BJ (cell line): Measurements from ENCODE around the gene SMARCB1. TPM values are rescaled to one million over a fixed set of nuclear protein-coding genes. Genes with fewer than 3 reads are reported as not detected.

Experiments
- CTCF ChIA-PET: fragments of 350-600 bp; formaldehyde crosslinking; extraction: SDS; loops from one replicate; lab custom pipeline; 2021; ENCODE audit warnings: antibody characterized with exemption, inconsistent platforms; lab: Yijun Ruan, JAX
- POLR2A ChIA-PET: fragments of 300-600 bp; sonication (Branson Sonifier 250); formaldehyde crosslinking; extraction: SDS; loops from one replicate; lab custom pipeline; 2021; ENCODE audit warnings: antibody characterized with exemption; lab: Charles Lee
- DNase-seq: peaks from one replicate; pipeline ENCODE4 v3.0.0-alpha.2; 2011; ENCODE audit warnings: low read depth
- H3K27me3 ChIP-seq: 2 replicates; pipeline ENCODE4 v1.6.0; 2011; ENCODE audit warnings: low read length; ENCODE audit not compliant: control insufficient read depth, insufficient read depth
- H3K36me3 ChIP-seq: 2 replicates; pipeline ENCODE4 v1.5.1; 2011; ENCODE audit warnings: low read length; ENCODE audit not compliant: control insufficient read depth, insufficient read depth
- H3K4me3 ChIP-seq: 2 replicates; pipeline ENCODE4 v1.5.1; 2011; ENCODE audit warnings: low read depth, mild to moderate bottlenecking, control low read depth, low read length
- polyA plus RNA-seq: library from polyadenylated mRNA; depleted of rRNA; stranded (reverse); fragments of >200 nt; gene quantifications from 2 replicates; pipeline ENCODE4 v1.2.3, GENCODE V29; 2011
- TF ChIP-seq, protein P1 (sequence below): IDR thresholded peaks from 2 replicates; pipeline ENCODE4 v1.5.1; 2011; ENCODE audit warnings: low read depth, mild to moderate bottlenecking, control low read depth, inconsistent platforms, low read length, moderate library complexity; ENCODE audit not compliant: insufficient read depth

Gene SMARCB1
- polyA plus RNA-seq, 1 experiment, result 174 TPM

DNA sequence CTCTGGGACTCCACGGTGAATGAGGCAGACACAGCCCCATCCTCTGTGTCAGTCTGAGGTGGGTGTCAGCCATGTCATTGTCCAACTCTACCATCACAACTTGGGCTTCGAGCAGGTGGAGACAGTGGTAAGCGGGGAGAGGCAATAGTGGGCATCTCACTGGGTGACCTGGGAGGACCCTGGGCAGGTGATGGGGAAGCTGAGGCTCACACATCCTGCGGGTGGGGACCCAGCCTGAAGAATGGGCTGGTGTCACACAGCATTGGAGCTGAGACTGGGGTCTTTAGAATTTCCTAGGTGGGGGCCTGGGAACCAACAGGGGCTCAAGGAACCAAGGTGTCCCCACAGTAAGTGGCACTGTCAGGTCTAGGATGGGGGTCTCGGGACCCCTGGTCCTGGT lies 7.0 kb upstream of the SMARCB1 start:
- no peak for DNase-seq
- ChIA-PET CTCF (no interaction called here), POLR2A (no interaction called here)
- Histone ChIP-seq H3K27me3 (no peaks in the 10 kb centered on the region), H3K36me3 (peaks cover 3% of the 10 kb centered on the region; the same call in 1 of the 2 replicates), H3K4me3 (no peak overlapping the region)
- TF ChIP-seq, protein P1, sequence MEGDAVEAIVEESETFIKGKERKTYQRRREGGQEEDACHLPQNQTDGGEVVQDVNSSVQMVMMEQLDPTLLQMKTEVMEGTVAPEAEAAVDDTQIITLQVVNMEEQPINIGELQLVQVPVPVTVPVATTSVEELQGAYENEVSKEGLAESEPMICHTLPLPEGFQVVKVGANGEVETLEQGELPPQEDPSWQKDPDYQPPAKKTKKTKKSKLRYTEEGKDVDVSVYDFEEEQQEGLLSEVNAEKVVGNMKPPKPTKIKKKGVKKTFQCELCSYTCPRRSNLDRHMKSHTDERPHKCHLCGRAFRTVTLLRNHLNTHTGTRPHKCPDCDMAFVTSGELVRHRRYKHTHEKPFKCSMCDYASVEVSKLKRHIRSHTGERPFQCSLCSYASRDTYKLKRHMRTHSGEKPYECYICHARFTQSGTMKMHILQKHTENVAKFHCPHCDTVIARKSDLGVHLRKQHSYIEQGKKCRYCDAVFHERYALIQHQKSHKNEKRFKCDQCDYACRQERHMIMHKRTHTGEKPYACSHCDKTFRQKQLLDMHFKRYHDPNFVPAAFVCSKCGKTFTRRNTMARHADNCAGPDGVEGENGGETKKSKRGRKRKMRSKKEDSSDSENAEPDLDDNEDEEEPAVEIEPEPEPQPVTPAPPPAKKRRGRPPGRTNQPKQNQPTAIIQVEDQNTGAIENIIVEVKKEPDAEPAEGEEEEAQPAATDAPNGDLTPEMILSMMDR, result no peak

DNA sequence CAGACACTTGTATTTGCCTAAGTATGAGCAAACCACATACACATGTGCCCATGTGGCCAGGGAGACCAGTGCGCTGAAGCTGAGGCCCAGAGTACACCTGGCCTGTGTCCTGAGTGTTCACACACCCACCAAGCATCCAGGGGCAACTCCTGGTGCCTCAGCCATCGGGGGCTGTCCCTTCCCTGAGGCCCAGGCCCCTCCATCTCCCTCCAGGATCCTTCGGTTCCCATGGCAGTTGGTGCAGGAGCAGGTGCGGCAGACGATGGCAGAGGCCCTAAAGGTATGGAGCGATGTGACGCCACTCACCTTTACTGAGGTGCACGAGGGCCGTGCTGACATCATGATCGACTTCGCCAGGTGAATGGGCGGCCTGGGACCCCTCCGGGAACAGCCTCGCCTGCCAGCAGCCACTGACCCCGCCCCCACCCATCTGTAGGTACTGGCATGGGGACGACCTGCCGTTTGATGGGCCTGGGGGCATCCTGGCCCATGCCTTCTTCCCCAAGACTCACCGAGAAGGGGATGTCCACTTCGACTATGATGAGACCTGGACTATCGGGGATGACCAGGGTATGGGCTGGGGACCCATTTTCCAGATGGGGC lies 6.5 kb upstream of the SMARCB1 start:
- Histone ChIP-seq H3K27me3 (no peaks in the 10 kb centered on the region), H3K4me3 (no peak overlapping the region), H3K36me3 (peaks cover 3% of the 10 kb centered on the region; the same call in 1 of the 2 replicates)
- TF ChIP-seq, protein P1, result no peak
- CTCF ChIA-PET, result no interaction called here
- POLR2A ChIA-PET, result no interaction called here
- no peak for DNase-seq

DNA sequence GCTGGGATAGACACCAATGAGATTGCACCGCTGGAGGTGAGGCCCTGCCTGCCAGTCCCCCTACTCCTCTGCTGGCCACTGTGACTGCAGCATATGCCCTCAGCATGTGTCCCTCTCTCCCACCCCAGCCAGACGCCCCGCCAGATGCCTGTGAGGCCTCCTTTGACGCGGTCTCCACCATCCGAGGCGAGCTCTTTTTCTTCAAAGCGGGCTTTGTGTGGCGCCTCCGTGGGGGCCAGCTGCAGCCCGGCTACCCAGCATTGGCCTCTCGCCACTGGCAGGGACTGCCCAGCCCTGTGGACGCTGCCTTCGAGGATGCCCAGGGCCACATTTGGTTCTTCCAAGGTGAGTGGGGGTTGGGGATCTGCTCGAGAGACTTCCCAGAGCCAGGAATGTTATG lies 5.7 kb upstream of the SMARCB1 start:
- TF ChIP-seq, protein P1, result no peak
- Histone ChIP-seq H3K4me3 (no peak overlapping the region), H3K27me3 (no peaks in the 10 kb centered on the region), H3K36me3 (peaks cover 3% of the 10 kb centered on the region; the same call in 1 of the 2 replicates)
- ChIA-PET CTCF (interaction anchor here (1.1 to 2.3 kb wide), 3 partner anchors 10 to 69 kb away, joined by 6 to 9 read pairs (median 6); partner anchors contain the start of gene CHCHD10), POLR2A (no interaction called here)
- DNase-seq, result no peak

DNA sequence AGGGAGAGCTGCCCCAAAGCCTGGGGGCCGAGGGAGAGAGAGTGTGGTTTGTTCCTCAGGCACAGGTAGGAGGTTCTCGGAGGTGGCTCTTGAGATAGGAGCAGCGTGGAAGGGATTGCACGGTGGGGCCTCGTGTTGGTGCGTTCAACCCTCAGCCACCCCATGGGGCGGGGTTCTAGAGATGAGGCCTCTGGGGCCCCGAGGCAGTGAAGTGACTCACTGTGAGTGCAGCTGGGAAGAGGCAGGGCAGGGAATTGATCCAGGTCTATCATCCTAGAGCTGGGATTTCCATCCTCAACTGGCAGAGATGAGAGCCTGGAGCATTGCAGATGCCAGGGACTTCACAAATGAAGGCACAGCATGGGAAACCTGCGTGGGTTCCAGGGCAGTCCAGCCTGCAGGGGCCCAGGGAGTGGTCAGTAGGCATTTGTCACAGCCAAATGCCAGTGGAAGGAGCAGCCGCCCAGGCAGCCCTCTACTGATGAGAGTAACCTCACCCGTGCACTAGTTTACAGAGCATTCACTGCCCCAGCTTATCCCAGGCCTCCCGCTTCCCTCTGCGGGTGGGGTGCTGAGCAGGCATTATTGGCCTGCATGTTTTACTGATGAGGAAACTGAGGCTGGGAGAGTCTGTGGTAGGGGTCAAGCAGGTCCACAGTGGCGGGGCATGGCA lies 5.1 kb upstream of the SMARCB1 start:
- H3K36me3 ChIP-seq, result peaks cover 3% of the 10 kb centered on the region; the same call in 1 of the 2 replicates
- ChIA-PET POLR2A (no interaction called here), CTCF (interaction anchor here (1.1 to 2.3 kb wide), 3 partner anchors 11 to 68 kb away, joined by 6 to 9 read pairs (median 6); partner anchors contain the start of gene CHCHD10)
- DNase-seq, result no peak
- H3K27me3 ChIP-seq, result no peaks in the 10 kb centered on the region
- no peak overlapping the region for H3K4me3 ChIP-seq
- TF ChIP-seq, protein P1, result no peak

DNA sequence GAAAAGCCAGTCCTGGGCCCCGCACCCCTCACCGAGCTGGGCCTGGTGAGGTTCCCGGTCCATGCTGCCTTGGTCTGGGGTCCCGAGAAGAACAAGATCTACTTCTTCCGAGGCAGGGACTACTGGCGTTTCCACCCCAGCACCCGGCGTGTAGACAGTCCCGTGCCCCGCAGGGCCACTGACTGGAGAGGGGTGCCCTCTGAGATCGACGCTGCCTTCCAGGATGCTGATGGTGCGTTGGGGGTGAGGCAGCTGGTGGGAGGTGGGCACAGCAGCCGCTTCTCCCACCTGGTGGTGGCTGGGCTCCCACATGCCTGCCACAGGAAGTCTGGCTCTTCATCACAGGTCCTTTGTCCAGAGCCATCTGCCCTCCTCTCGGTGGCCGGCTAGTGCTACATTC lies 4.5 kb upstream of the SMARCB1 start:
- DNase-seq, result no peak
- ChIA-PET POLR2A (interaction anchor here (0.5 kb wide), 1 partner anchor 11 kb away, joined by 6 read pairs; no protein-coding TSS in a partner anchor), CTCF (interaction anchor here (1.1 to 2.3 kb wide), 3 partner anchors 12 to 68 kb away, joined by 6 to 9 read pairs (median 6); partner anchors contain the start of gene CHCHD10)
- TF ChIP-seq, protein P1, result no peak
- Histone ChIP-seq H3K36me3 (peaks cover 3% of the 10 kb centered on the region; the same call in 1 of the 2 replicates), H3K4me3 (no peak overlapping the region), H3K27me3 (no peaks in the 10 kb centered on the region)
